ENCODE data around the gene DSCAM. TPM values are rescaled to one million over a fixed set of nuclear protein-coding genes. Genes with fewer than 3 reads are reported as not detected.

Gene DSCAM
- total and polyA plus RNA-seq, 10 of the 15 experiments (the other 5 are each of a cell fraction or from before 2014, with no cell fraction given): not detected

GRCh38 chr21:40351006-40351405 lies 496.0 kb downstream of the DSCAM start:
- WGBS (ENCODE audit: insufficient coverage, insufficient replicate concordance, low lambda C conversion rate, missing lambda C conversion rate): 2% methylated on average over 2 of the region's 2 CpGs
- H3K36me3 ChIP-seq (ENCODE audit: control insufficient read depth in 2 of 2, insufficient read depth in 2 of 2, low read length in 1 of 2): no peaks in the 10 kb centered on the region
- intact Hi-C loops (cut with micrococcal nuclease; ENCODE audit: unreplicated experiment): no loop called here
- ATAC-seq (no peak), FAIRE-seq (no peak), DNase-seq (ENCODE audit: low read depth, low spot score) (no peak)
- ChIA-PET RAD21 (ENCODE audit: unreplicated experiment) (no interaction called here), POLR2A (no interaction called here), SMC1A (ENCODE audit: uncharacterized antibody, unreplicated experiment) (no interaction called here), CTCF (no interaction called here)
- in situ Hi-C loops (cut with MboI): no loop called here
- no peaks in the 10 kb centered on the region for H4K20me1 ChIP-seq (ENCODE audit: control insufficient read depth, insufficient read depth)
- H2AFZ ChIP-seq (ENCODE audit: control insufficient read depth, low read depth, low read length): no peak overlapping the region
- no peak overlapping the region for H3K4me2 ChIP-seq (ENCODE audit: control insufficient read depth, insufficient read depth)
- no peaks in the 10 kb centered on the region; the same call in 2 of the 3 replicates for H3K9me3 ChIP-seq (replicated peaks; ENCODE audit: control insufficient read depth, insufficient read depth, low read length)
- H3K4me1 ChIP-seq (ENCODE audit: control insufficient read depth, insufficient read depth, low read length): no peaks in the 10 kb centered on the region
- H3K79me2 ChIP-seq (ENCODE audit: control insufficient read depth, insufficient read depth, low read length): no peaks in the 10 kb centered on the region
- H3K9ac ChIP-seq (ENCODE audit: control insufficient read depth, insufficient read depth, low read length): no peak overlapping the region
- H3K27ac ChIP-seq (ENCODE audit: control insufficient read depth, insufficient read depth): no peak overlapping the region
- no peak overlapping the region for H3K4me3 ChIP-seq
- H3K27me3 ChIP-seq (replicated peaks in 1 of 2; ENCODE audit: control insufficient read depth in 2 of 2, insufficient read depth in 2 of 2, low read length in 1 of 2): no peaks in the 10 kb centered on the region
- no TSS peak for BruUV-seq (replicated peaks)
- TF ChIP-seq CHD2 (IDR thresholded peaks at IDR 0.05; ENCODE audit: borderline replicate concordance, low read depth, low read length) (no peak), MXI1 (IDR thresholded peaks at IDR 0.05; ENCODE audit: low read depth, low read length) (no peak), BCL11A (IDR thresholded peaks at IDR 0.05; ENCODE audit: low read depth, low read length) (no peak)

DNA sequence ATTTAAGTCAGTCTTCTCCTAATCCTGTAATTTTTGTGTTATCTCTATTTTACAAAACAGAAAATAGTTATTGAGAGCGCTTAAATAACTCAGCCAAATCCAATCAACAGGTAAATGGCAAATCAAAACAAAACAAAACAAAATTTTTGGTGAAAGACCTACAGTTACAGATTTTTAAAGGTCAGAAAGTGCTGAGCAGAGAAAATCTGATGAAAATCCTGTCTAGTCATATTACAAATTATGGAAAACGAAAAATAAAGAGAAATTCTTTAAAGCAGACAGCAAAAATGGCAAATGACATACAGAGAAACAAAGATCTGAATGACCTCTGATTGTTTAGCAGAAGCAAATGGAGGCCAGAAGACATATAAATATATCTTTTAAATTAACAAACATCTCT lies 497.4 kb downstream of the DSCAM start:
- CTCF ChIA-PET: no interaction called here
- in situ Hi-C loops (cut with MboI) (no loop called here), intact Hi-C loops (cut with micrococcal nuclease; ENCODE audit: unreplicated experiment) (no loop called here)
- FAIRE-seq (no peak), ATAC-seq (no peak), DNase-seq (ENCODE audit: low read depth, low spot score) (no peak)
- RAD21 ChIA-PET (ENCODE audit: unreplicated experiment): no interaction called here
- BruUV-seq (replicated peaks): no TSS peak
- Histone ChIP-seq H3K4me3 (no peak overlapping the region), H3K79me2 (ENCODE audit: control insufficient read depth, insufficient read depth, low read length) (no peaks in the 10 kb centered on the region), H3K27me3 (replicated peaks in 1 of 2; ENCODE audit: control insufficient read depth in 2 of 2, insufficient read depth in 2 of 2, low read length in 1 of 2) (no peaks in the 10 kb centered on the region), H3K4me1 (ENCODE audit: control insufficient read depth, insufficient read depth, low read length) (no peaks in the 10 kb centered on the region), H3K27ac (ENCODE audit: control insufficient read depth, insufficient read depth) (no peak overlapping the region), H2AFZ (ENCODE audit: control insufficient read depth, low read depth, low read length) (no peak overlapping the region), H3K36me3 (ENCODE audit: control insufficient read depth in 2 of 2, insufficient read depth in 2 of 2, low read length in 1 of 2) (no peaks in the 10 kb centered on the region), H3K9me3 (replicated peaks; ENCODE audit: control insufficient read depth, insufficient read depth, low read length) (no peaks in the 10 kb centered on the region; the same call in 2 of the 3 replicates), H3K4me2 (ENCODE audit: control insufficient read depth, insufficient read depth) (no peak overlapping the region), H3K9ac (ENCODE audit: control insufficient read depth, insufficient read depth, low read length) (no peak overlapping the region), H4K20me1 (ENCODE audit: control insufficient read depth, insufficient read depth) (no peaks in the 10 kb centered on the region)
- POLR2A ChIA-PET: no interaction called here
- SMC1A ChIA-PET (ENCODE audit: uncharacterized antibody, unreplicated experiment): no interaction called here
- 14% methylated on average over 2 of the region's 2 CpGs for WGBS (ENCODE audit: insufficient coverage, insufficient replicate concordance, low lambda C conversion rate, missing lambda C conversion rate)
- TF ChIP-seq KAT2A (conservative IDR thresholded peaks at IDR 0.05; ENCODE audit: control insufficient read depth, low read depth, low read length): no peak
- TF ChIP-seq, protein P1, sequence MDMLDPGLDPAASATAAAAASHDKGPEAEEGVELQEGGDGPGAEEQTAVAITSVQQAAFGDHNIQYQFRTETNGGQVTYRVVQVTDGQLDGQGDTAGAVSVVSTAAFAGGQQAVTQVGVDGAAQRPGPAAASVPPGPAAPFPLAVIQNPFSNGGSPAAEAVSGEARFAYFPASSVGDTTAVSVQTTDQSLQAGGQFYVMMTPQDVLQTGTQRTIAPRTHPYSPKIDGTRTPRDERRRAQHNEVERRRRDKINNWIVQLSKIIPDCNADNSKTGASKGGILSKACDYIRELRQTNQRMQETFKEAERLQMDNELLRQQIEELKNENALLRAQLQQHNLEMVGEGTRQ (IDR thresholded peaks at IDR 0.05; ENCODE audit: borderline replicate concordance, low read depth, low read length): no peak
- TF ChIP-seq ZBED1 (IDR thresholded peaks at IDR 0.05; ENCODE audit: borderline replicate concordance): no peak
- no peak for TF ChIP-seq MEF2A (IDR thresholded peaks at IDR 0.05; ENCODE audit: insufficient read depth, low read depth, low read length)
- no peak for TF ChIP-seq IKZF2 (IDR thresholded peaks at IDR 0.05)
- TF ChIP-seq, protein P2, sequence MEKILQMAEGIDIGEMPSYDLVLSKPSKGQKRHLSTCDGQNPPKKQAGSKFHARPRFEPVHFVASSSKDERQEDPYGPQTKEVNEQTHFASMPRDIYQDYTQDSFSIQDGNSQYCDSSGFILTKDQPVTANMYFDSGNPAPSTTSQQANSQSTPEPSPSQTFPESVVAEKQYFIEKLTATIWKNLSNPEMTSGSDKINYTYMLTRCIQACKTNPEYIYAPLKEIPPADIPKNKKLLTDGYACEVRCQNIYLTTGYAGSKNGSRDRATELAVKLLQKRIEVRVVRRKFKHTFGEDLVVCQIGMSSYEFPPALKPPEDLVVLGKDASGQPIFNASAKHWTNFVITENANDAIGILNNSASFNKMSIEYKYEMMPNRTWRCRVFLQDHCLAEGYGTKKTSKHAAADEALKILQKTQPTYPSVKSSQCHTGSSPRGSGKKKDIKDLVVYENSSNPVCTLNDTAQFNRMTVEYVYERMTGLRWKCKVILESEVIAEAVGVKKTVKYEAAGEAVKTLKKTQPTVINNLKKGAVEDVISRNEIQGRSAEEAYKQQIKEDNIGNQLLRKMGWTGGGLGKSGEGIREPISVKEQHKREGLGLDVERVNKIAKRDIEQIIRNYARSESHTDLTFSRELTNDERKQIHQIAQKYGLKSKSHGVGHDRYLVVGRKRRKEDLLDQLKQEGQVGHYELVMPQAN (conservative IDR thresholded peaks at IDR 0.05): no peak
- TF ChIP-seq LARP7 (IDR thresholded peaks at IDR 0.05): no peak
- TF ChIP-seq, protein P3, sequence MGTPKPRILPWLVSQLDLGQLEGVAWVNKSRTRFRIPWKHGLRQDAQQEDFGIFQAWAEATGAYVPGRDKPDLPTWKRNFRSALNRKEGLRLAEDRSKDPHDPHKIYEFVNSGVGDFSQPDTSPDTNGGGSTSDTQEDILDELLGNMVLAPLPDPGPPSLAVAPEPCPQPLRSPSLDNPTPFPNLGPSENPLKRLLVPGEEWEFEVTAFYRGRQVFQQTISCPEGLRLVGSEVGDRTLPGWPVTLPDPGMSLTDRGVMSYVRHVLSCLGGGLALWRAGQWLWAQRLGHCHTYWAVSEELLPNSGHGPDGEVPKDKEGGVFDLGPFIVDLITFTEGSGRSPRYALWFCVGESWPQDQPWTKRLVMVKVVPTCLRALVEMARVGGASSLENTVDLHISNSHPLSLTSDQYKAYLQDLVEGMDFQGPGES (IDR thresholded peaks at IDR 0.05): no peak

Measured in GM12878 (cell line).